ENCODE results near the gene ZNF804A.

The ZNF804A gene

GRCh38 chr2:184598316-184599053, at the start of gene ZNF804A:
ZNF804A (plus strand) TSS chr2:184598529; CDS start chr2:184598960, 431 bp downstream.
- peaks cover 34% of the 10 kb centered on the region for H3K27me3 Mint-ChIP-seq
- peak within 1 kb of the TSS; percentile 84 for H3K4me3 Mint-ChIP-seq
- no peaks in the 10 kb centered on the region for H3K36me3 Mint-ChIP-seq
- H3K9me3 Mint-ChIP-seq (ENCODE audit: low read depth) = no peaks in the 10 kb centered on the region
- no peak within 1 kb of the TSS for H3K27ac Mint-ChIP-seq
- H3K4me1 Mint-ChIP-seq (ENCODE audit: low read depth) = peaks cover 19% of the 10 kb centered on the region

- H3K27ac Mint-ChIP-seq = no peak overlapping the region
- no peaks in the 10 kb centered on the region for H3K4me1 Mint-ChIP-seq (ENCODE audit: low read depth)
- H3K9me3 Mint-ChIP-seq (ENCODE audit: low read depth) = no peaks in the 10 kb centered on the region
- no peaks in the 10 kb centered on the region for H3K36me3 Mint-ChIP-seq
- H3K4me3 Mint-ChIP-seq = no peak overlapping the region
- H3K27me3 Mint-ChIP-seq = no peaks in the 10 kb centered on the region
Measured at GRCh38 chr2:184549153-184549552, 49.2 kb upstream of the ZNF804A start.

GRCh38 chr2:184551626-184552025, 46.7 kb upstream of the ZNF804A start:
- H3K4me3 Mint-ChIP-seq = no peak overlapping the region
- H3K27ac Mint-ChIP-seq = no peak overlapping the region
- H3K36me3 Mint-ChIP-seq = no peaks in the 10 kb centered on the region
- no peaks in the 10 kb centered on the region for H3K27me3 Mint-ChIP-seq
- H3K9me3 Mint-ChIP-seq (ENCODE audit: low read depth) = no peaks in the 10 kb centered on the region
- H3K4me1 Mint-ChIP-seq (ENCODE audit: low read depth) = no peaks in the 10 kb centered on the region

- Mint-ChIP-seq H3K27ac (no peak overlapping the region), H3K9me3 (ENCODE audit: low read depth) (peaks cover 5% of the 10 kb centered on the region), H3K36me3 (no peaks in the 10 kb centered on the region), H3K4me1 (ENCODE audit: low read depth) (no peaks in the 10 kb centered on the region), H3K27me3 (no peaks in the 10 kb centered on the region), H3K4me3 (no peak overlapping the region)
Measured at GRCh38 chr2:184554736-184555135, 43.6 kb upstream of the ZNF804A start.

- Mint-ChIP-seq H3K4me3 (no peak overlapping the region), H3K4me1 (ENCODE audit: low read depth) (no peaks in the 10 kb centered on the region), H3K36me3 (no peaks in the 10 kb centered on the region), H3K27me3 (no peaks in the 10 kb centered on the region), H3K27ac (no peak overlapping the region), H3K9me3 (ENCODE audit: low read depth) (peaks cover 5% of the 10 kb centered on the region)
Measured at GRCh38 chr2:184555352-184555751, 43.0 kb upstream of the ZNF804A start.

GRCh38 chr2:184556639-184557038, 41.7 kb upstream of the ZNF804A start:
- H3K4me1 Mint-ChIP-seq (ENCODE audit: low read depth) = no peaks in the 10 kb centered on the region
- no peak overlapping the region for H3K4me3 Mint-ChIP-seq
- no peaks in the 10 kb centered on the region for H3K27me3 Mint-ChIP-seq
- H3K36me3 Mint-ChIP-seq = no peaks in the 10 kb centered on the region
- H3K27ac Mint-ChIP-seq = no peak overlapping the region
- peaks cover 5% of the 10 kb centered on the region for H3K9me3 Mint-ChIP-seq (ENCODE audit: low read depth)

- Mint-ChIP-seq H3K36me3 (no peaks in the 10 kb centered on the region), H3K27ac (no peak overlapping the region), H3K9me3 (ENCODE audit: low read depth) (peaks cover 5% of the 10 kb centered on the region), H3K4me1 (ENCODE audit: low read depth) (no peaks in the 10 kb centered on the region), H3K27me3 (no peaks in the 10 kb centered on the region), H3K4me3 (no peak overlapping the region)
Measured at GRCh38 chr2:184558713-184559464, 39.4 kb upstream of the ZNF804A start.

GRCh38 chr2:184560603-184561002, 37.7 kb upstream of the ZNF804A start:
- H3K27me3 Mint-ChIP-seq = no peaks in the 10 kb centered on the region
- no peak overlapping the region for H3K27ac Mint-ChIP-seq
- H3K4me1 Mint-ChIP-seq (ENCODE audit: low read depth) = no peaks in the 10 kb centered on the region
- H3K36me3 Mint-ChIP-seq = no peaks in the 10 kb centered on the region
- no peak overlapping the region for H3K4me3 Mint-ChIP-seq
- peaks cover 5% of the 10 kb centered on the region for H3K9me3 Mint-ChIP-seq (ENCODE audit: low read depth)

GRCh38 chr2:184562532-184562931, 35.8 kb upstream of the ZNF804A start:
- Mint-ChIP-seq H3K4me1 (ENCODE audit: low read depth) (no peaks in the 10 kb centered on the region), H3K9me3 (ENCODE audit: low read depth) (peaks cover 5% of the 10 kb centered on the region), H3K4me3 (no peak overlapping the region), H3K27ac (no peak overlapping the region), H3K27me3 (no peaks in the 10 kb centered on the region), H3K36me3 (no peaks in the 10 kb centered on the region)

- no peaks in the 10 kb centered on the region for H3K36me3 Mint-ChIP-seq
Measured at GRCh38 chr2:184564092-184564491, 34.2 kb upstream of the ZNF804A start.

GRCh38 chr2:184566716-184567115, 31.6 kb upstream of the ZNF804A start:
- no peaks in the 10 kb centered on the region for H3K9me3 Mint-ChIP-seq (ENCODE audit: low read depth)
- no peak overlapping the region for H3K27ac Mint-ChIP-seq
- H3K36me3 Mint-ChIP-seq = no peaks in the 10 kb centered on the region
- no peaks in the 10 kb centered on the region for H3K4me1 Mint-ChIP-seq (ENCODE audit: low read depth)
- no peaks in the 10 kb centered on the region for H3K27me3 Mint-ChIP-seq
- H3K4me3 Mint-ChIP-seq = no peak overlapping the region

More at GRCh38 chr2:184564092-184564491, 34.2 kb upstream of the ZNF804A start:
- no peaks in the 10 kb centered on the region for H3K27me3 Mint-ChIP-seq
- H3K9me3 Mint-ChIP-seq (ENCODE audit: low read depth) = no peaks in the 10 kb centered on the region
- no peak overlapping the region for H3K4me3 Mint-ChIP-seq
- no peak overlapping the region for H3K27ac Mint-ChIP-seq
- no peaks in the 10 kb centered on the region for H3K4me1 Mint-ChIP-seq (ENCODE audit: low read depth)

- H3K27ac Mint-ChIP-seq = no peak overlapping the region
- H3K4me1 Mint-ChIP-seq (ENCODE audit: low read depth) = no peaks in the 10 kb centered on the region
Measured at GRCh38 chr2:184577056-184577455, 21.3 kb upstream of the ZNF804A start.

GRCh38 chr2:184577743-184578142, 20.6 kb upstream of the ZNF804A start:
- H3K9me3 Mint-ChIP-seq (ENCODE audit: low read depth) = peaks cover 5% of the 10 kb centered on the region
- no peaks in the 10 kb centered on the region for H3K36me3 Mint-ChIP-seq
- no peaks in the 10 kb centered on the region for H3K27me3 Mint-ChIP-seq

More at GRCh38 chr2:184577056-184577455, 21.3 kb upstream of the ZNF804A start:
- Mint-ChIP-seq H3K9me3 (ENCODE audit: low read depth) (peaks cover 5% of the 10 kb centered on the region), H3K27me3 (no peaks in the 10 kb centered on the region), H3K4me3 (no peak overlapping the region), H3K36me3 (no peaks in the 10 kb centered on the region)

GRCh38 chr2:184579226-184579625, 19.1 kb upstream of the ZNF804A start:
- H3K4me3 Mint-ChIP-seq = no peak overlapping the region
- no peak overlapping the region for H3K27ac Mint-ChIP-seq
- no peaks in the 10 kb centered on the region for H3K36me3 Mint-ChIP-seq
- no peaks in the 10 kb centered on the region for H3K9me3 Mint-ChIP-seq (ENCODE audit: low read depth)
- H3K4me1 Mint-ChIP-seq (ENCODE audit: low read depth) = no peaks in the 10 kb centered on the region
- no peaks in the 10 kb centered on the region for H3K27me3 Mint-ChIP-seq

More at GRCh38 chr2:184577743-184578142, 20.6 kb upstream of the ZNF804A start:
- Mint-ChIP-seq H3K4me3 (no peak overlapping the region), H3K27ac (no peak overlapping the region), H3K4me1 (ENCODE audit: low read depth) (no peaks in the 10 kb centered on the region)

GRCh38 chr2:184581391-184581790, 16.9 kb upstream of the ZNF804A start:
- Mint-ChIP-seq H3K4me3 (no peak overlapping the region), H3K4me1 (ENCODE audit: low read depth) (no peaks in the 10 kb centered on the region), H3K27me3 (no peaks in the 10 kb centered on the region), H3K36me3 (no peaks in the 10 kb centered on the region), H3K9me3 (ENCODE audit: low read depth) (no peaks in the 10 kb centered on the region), H3K27ac (no peak overlapping the region)
